Breast epithelium (tissue), 3 donors: Measurements from ENCODE around the gene MAP2K4.

Experiments used
- POLR2A ChIP-seq: fragments of 450-650 bp; IDR thresholded peaks from one replicate; pipeline ENCODE4 v1.6.1; 2016; ENCODE audit warnings: antibody characterized with exemption, mild to moderate bottlenecking, moderate library complexity
- POLR2AphosphoS5 ChIP-seq, 3 donors: sonication (generic); formaldehyde crosslinking; IDR thresholded peaks; one replicate each; pipeline ENCODE4 v1.6.1; 2017; ENCODE audit warnings: antibody characterized with exemption in 3 of 3
- TF ChIP-seq, protein P1 (sequence below), 3 donors: fragments of 450-650 bp; IDR thresholded peaks; one replicate each; pipeline ENCODE4 v1.5.1; 2016 to 2017; ENCODE audit warnings: antibody characterized with exemption in 3 of 3, mild to moderate bottlenecking in 3 of 3, moderate library complexity in 3 of 3

DNA sequence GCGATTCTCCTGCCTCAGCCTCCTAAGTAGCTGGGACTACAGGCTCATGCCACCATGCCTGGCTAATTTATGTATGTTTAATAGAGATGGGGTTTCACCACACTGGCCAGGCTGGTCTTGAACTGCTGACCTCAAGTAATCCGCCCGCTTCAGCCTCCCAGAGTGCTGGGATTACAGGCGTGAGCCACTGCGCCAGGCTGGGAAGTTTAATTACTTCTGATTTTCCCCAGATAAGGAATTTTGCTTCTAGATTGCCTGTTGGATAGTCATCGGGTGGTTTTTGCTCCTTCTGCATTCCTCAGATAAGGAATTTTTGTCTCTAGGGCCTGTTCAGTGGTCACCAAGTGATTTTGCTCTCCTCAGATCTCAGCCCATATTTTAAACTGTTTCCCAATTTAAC, 112.5 kb downstream of the MAP2K4 start:
- TF ChIP-seq POLR2A: no peak
- TF ChIP-seq, protein P1, sequence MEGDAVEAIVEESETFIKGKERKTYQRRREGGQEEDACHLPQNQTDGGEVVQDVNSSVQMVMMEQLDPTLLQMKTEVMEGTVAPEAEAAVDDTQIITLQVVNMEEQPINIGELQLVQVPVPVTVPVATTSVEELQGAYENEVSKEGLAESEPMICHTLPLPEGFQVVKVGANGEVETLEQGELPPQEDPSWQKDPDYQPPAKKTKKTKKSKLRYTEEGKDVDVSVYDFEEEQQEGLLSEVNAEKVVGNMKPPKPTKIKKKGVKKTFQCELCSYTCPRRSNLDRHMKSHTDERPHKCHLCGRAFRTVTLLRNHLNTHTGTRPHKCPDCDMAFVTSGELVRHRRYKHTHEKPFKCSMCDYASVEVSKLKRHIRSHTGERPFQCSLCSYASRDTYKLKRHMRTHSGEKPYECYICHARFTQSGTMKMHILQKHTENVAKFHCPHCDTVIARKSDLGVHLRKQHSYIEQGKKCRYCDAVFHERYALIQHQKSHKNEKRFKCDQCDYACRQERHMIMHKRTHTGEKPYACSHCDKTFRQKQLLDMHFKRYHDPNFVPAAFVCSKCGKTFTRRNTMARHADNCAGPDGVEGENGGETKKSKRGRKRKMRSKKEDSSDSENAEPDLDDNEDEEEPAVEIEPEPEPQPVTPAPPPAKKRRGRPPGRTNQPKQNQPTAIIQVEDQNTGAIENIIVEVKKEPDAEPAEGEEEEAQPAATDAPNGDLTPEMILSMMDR (IDR thresholded peaks at IDR 0.05): no peak
- no peak for TF ChIP-seq POLR2AphosphoS5 (IDR thresholded peaks at IDR 0.05)
